Panc1 (cell line): Measurements from ENCODE around the gene NXPH3. TPM values are rescaled to one million over a fixed set of nuclear protein-coding genes. Genes with fewer than 3 reads are reported as not detected.
"Not testable (repeated sequence)": the region's sequence is repeated elsewhere in the genome, so short reads cannot be mapped to it uniquely, and the experiment has no call there.

ENCODE experiments used
- ATAC-seq: fragments of 200-7000 bp; cut with Tn5 transposase; 2 replicates; pipeline ENCODE4 v1.9.1; 2020; ENCODE audit warnings: mild to moderate bottlenecking, moderate library complexity
- BruUV-seq: library from RNA; stranded (reverse); fragments of 400-500 nt; replicated peaks from 2 replicates; lab custom pipeline; 2021; lab: Mats Ljungman, UMichigan
- CTCF ChIA-PET: fragments of 300-600 bp; sonication (Branson Sonifier 250); formaldehyde crosslinking; loops from one replicate; lab custom pipeline; 2022; ENCODE audit warnings: antibody characterized with exemption; lab: Charles Lee
- POLR2A ChIA-PET: fragments of 300-600 bp; sonication (Branson Sonifier 250); formaldehyde crosslinking; loops from one replicate; lab custom pipeline; 2022; ENCODE audit warnings: antibody characterized with exemption; lab: Charles Lee
- DNase-seq: peaks from one replicate; pipeline ENCODE4 v3.0.0-alpha.2; 2010; ENCODE audit warnings: low read depth, low spot score
- H3K27ac ChIP-seq: 2 replicates; pipeline ENCODE4 v1.5.1; 2011; ENCODE audit warnings: mild to moderate bottlenecking, low read length, inconsistent platforms
- H3K27me3 ChIP-seq: fragments of 200-500 bp; sonication (Bioruptor generic); 2 replicates; pipeline ENCODE4 v1.6.0; 2014; ENCODE audit warnings: low read length, inconsistent platforms; ENCODE audit not compliant: control insufficient read depth, insufficient read depth
- H3K36me3 ChIP-seq: fragments of 200-500 bp; sonication (Bioruptor generic); 2 replicates; pipeline ENCODE4 v1.5.1; 2014; ENCODE audit warnings: inconsistent platforms, mild to moderate bottlenecking, low read length, moderate library complexity; ENCODE audit not compliant: control insufficient read depth, insufficient read depth
- H3K4me1 ChIP-seq: 2 replicates; pipeline ENCODE4 v1.5.1; 2011; ENCODE audit warnings: inconsistent platforms, mild to moderate bottlenecking, low read length, moderate library complexity; ENCODE audit not compliant: control insufficient read depth, insufficient read depth
- H3K4me3 ChIP-seq, 2 experiments: 2 replicates each; pipeline ENCODE4 v1.5.1; 2011 to 2012; ENCODE audit warnings: low read depth in 2 of 2, low read length in 2 of 2, mild to moderate bottlenecking in 2 of 2, inconsistent platforms in 1 of 2, moderate library complexity in 1 of 2
- H3K9me3 ChIP-seq: fragments of 200-500 bp; sonication (Bioruptor generic); 2 replicates; pipeline ENCODE4 v1.5.1; 2014; ENCODE audit warnings: low read depth, mild to moderate bottlenecking, inconsistent platforms, low read length, moderate library complexity; ENCODE audit not compliant: control insufficient read depth, insufficient read depth
- POLR2AphosphoS5 ChIP-seq: IDR thresholded peaks from 2 replicates; pipeline ENCODE4 v1.6.1; 2012; ENCODE audit warnings: mild to moderate bottlenecking, low read depth, low read length, moderate library complexity
- SIN3A ChIP-seq: IDR thresholded peaks from 2 replicates; pipeline ENCODE4 v1.6.1; 2012; ENCODE audit warnings: low read depth, mild to moderate bottlenecking, low read length, moderate library complexity, borderline replicate concordance; ENCODE audit not compliant: insufficient read depth
- TCF7L2 ChIP-seq: IDR thresholded peaks from 2 replicates; pipeline ENCODE4 v1.6.1; 2011; ENCODE audit warnings: mild to moderate bottlenecking, low read depth, low read length, inconsistent platforms
- in situ Hi-C: cut with HindIII; loops from 2 replicates; pipeline ENCODE4 v1.10.0; 2016; ENCODE audit warnings: low sequenced_read_pairs, low pct_unique_long_range_greater_than_20kb
- intact Hi-C: fragments of 100-400 bp; cut with micrococcal nuclease; formaldehyde crosslinking; loops from one replicate; pipeline ENCODE4 v1.10.0; 2022; ENCODE audit not compliant: unreplicated experiment
- total RNA-seq: library from RNA; stranded (reverse); gene quantifications from one replicate; pipeline ENCODE4 v1.2.1, GENCODE V29; 2021; ENCODE audit not compliant: unreplicated experiment
- TF ChIP-seq, protein P1 (sequence below), 2 experiments: IDR thresholded peaks; 2 replicates each; pipeline ENCODE4 v1.6.1; 2011 to 2012; ENCODE audit warnings: low read depth in 2 of 2, control low read depth in 1 of 2, low read length in 1 of 2, mild to moderate bottlenecking in 1 of 2, moderate library complexity in 1 of 2; ENCODE audit not compliant: insufficient read depth in 1 of 2
- TF ChIP-seq, protein P2 (sequence below): fragments of 450-650 bp; IDR thresholded peaks from 2 replicates; pipeline ENCODE4 v1.5.1; 2017; ENCODE audit warnings: mild to moderate bottlenecking

Gene NXPH3
- total RNA-seq, 1 experiment from 2014 or later = 0.57 TPM

DNA sequence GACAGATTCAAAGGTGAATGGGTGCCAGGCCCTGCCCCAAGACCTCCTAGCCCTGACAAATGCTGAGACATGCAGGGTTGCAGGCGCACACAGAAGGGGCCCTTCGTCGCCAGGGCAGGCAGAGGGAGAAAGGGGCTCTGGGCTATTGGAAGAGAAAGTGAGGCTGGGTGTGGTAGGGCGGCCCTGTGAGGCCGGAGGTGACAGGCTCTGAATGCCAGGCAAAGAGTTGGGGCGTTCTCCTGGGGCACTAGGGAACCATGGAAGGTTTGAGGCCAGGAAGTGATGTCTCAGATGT, 26.4 kb upstream of the NXPH3 start:
- no TSS peak for BruUV-seq
- DNase-seq = no peak
- intact Hi-C loops (loop anchor here (5.0 kb wide), 1 partner anchor 942 kb away; no protein-coding TSS in a partner anchor), in situ Hi-C loops (no loop called here)
- no peak for ATAC-seq
- Histone ChIP-seq H3K27ac (no peak overlapping the region), H3K4me1 (no peaks in the 10 kb centered on the region), H3K27me3 (no peaks in the 10 kb centered on the region), H3K4me3 (no peak overlapping the region), H3K36me3 (no peaks in the 10 kb centered on the region), H3K9me3 (no peaks in the 10 kb centered on the region)
- TF ChIP-seq, protein P1, sequence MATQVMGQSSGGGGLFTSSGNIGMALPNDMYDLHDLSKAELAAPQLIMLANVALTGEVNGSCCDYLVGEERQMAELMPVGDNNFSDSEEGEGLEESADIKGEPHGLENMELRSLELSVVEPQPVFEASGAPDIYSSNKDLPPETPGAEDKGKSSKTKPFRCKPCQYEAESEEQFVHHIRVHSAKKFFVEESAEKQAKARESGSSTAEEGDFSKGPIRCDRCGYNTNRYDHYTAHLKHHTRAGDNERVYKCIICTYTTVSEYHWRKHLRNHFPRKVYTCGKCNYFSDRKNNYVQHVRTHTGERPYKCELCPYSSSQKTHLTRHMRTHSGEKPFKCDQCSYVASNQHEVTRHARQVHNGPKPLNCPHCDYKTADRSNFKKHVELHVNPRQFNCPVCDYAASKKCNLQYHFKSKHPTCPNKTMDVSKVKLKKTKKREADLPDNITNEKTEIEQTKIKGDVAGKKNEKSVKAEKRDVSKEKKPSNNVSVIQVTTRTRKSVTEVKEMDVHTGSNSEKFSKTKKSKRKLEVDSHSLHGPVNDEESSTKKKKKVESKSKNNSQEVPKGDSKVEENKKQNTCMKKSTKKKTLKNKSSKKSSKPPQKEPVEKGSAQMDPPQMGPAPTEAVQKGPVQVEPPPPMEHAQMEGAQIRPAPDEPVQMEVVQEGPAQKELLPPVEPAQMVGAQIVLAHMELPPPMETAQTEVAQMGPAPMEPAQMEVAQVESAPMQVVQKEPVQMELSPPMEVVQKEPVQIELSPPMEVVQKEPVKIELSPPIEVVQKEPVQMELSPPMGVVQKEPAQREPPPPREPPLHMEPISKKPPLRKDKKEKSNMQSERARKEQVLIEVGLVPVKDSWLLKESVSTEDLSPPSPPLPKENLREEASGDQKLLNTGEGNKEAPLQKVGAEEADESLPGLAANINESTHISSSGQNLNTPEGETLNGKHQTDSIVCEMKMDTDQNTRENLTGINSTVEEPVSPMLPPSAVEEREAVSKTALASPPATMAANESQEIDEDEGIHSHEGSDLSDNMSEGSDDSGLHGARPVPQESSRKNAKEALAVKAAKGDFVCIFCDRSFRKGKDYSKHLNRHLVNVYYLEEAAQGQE (IDR thresholded peaks at IDR 0.05; ENCODE audit: insufficient read depth in 1 of 2, low read depth in 2 of 2, low read length in 1 of 2) = no peak
- TF ChIP-seq, protein P2, sequence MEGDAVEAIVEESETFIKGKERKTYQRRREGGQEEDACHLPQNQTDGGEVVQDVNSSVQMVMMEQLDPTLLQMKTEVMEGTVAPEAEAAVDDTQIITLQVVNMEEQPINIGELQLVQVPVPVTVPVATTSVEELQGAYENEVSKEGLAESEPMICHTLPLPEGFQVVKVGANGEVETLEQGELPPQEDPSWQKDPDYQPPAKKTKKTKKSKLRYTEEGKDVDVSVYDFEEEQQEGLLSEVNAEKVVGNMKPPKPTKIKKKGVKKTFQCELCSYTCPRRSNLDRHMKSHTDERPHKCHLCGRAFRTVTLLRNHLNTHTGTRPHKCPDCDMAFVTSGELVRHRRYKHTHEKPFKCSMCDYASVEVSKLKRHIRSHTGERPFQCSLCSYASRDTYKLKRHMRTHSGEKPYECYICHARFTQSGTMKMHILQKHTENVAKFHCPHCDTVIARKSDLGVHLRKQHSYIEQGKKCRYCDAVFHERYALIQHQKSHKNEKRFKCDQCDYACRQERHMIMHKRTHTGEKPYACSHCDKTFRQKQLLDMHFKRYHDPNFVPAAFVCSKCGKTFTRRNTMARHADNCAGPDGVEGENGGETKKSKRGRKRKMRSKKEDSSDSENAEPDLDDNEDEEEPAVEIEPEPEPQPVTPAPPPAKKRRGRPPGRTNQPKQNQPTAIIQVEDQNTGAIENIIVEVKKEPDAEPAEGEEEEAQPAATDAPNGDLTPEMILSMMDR = no peak
- no peak for TF ChIP-seq SIN3A
- TF ChIP-seq POLR2AphosphoS5 = no peak
- TF ChIP-seq TCF7L2 = no peak
- CTCF ChIA-PET = no interaction called here
- POLR2A ChIA-PET = no interaction called here

DNA sequence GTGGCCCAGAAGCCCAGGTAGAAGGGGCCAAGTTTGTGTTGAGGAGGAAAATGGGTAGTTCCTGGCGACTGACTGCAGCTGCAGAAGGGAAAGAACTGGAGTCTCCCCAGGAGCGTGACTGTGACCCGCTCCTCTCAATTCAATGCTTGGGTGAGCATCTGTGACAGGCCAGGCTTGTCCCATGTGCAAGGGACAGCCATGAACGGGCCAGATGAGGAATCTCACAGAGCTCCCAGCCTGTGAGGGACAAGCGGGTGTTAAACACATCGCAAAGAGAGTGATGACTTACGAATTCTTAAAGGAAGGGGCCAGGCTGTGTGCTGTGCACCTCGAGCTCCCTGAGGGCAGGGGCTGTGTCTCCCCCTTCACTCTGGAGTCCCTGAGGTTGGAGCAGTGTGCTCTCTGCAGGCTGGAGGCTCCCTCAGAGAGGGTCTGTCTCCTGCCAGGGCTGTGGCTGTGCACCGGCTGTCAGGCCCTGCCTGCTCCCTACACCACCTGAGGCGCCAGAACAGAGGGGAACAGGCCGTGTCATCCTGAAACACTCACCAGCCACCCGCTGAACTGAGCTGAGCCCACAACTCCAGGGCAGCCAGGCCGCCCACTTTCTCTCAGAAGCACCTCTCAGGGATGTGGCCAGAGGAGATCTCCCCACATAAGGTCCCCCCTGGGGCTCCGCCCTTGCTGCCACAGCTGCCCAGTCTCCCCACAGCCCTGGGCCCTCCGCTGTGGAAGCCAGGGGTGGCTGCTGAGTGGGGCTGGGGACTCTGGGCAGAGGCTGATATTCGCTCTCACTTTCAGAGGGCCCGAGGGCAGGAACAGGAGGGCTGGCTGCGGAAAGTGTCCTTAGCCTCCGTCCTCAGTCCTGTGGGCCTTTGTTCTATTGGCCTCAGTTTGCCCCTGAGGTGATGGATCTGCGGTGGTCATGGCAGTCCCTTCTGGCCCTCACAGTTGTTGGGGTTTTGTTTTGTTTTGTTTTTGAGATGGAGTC, 25.7 kb upstream of the NXPH3 start:
- ChIA-PET CTCF (no interaction called here), POLR2A (no interaction called here)
- Histone ChIP-seq H3K27me3 (no peaks in the 10 kb centered on the region), H3K36me3 (no peaks in the 10 kb centered on the region), H3K4me1 (no peaks in the 10 kb centered on the region), H3K4me3 (no peak overlapping the region), H3K27ac (no peak overlapping the region), H3K9me3 (no peaks in the 10 kb centered on the region)
- intact Hi-C loops (loop anchor here (5.0 kb wide), 2 partner anchors 53 to 943 kb away; partner anchors contain the start of gene NGFR), in situ Hi-C loops (no loop called here)
- BruUV-seq = no TSS peak
- TF ChIP-seq TCF7L2 (no peak), SIN3A (no peak), POLR2AphosphoS5 (no peak)
- TF ChIP-seq, protein P2 = no peak
- TF ChIP-seq, protein P1 (IDR thresholded peaks at IDR 0.05; ENCODE audit: insufficient read depth in 1 of 2, low read depth in 2 of 2, low read length in 1 of 2) = no peak
- DNase-seq = no peak
- no peak for ATAC-seq

DNA sequence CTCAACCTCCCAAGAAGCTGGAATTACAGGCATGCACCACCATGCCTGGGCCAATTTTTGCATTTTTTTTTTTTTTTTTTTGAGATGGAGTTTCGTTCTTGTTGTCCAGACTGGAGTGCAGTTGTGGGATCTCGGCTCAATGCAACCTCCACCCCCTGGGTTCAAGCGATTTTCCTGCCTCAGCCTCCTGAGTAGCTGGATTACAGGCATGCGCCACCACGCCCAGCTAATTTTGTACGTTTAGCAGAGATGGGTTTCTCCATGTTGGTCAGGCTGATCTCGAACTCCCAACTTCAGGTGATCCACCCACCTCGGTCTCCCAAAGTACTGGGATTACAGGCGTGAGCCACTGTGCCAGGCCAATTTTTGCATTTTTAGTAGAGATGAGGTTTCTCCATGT, 24.9 kb upstream of the NXPH3 start:
- H3K27ac ChIP-seq, H3K27me3 ChIP-seq, CTCF ChIA-PET, BruUV-seq, H3K9me3 ChIP-seq, in situ Hi-C loops, H3K4me3 ChIP-seq, POLR2A ChIA-PET, H3K4me1 ChIP-seq, DNase-seq, H3K36me3 ChIP-seq, ATAC-seq: not testable (repeated sequence)
- intact Hi-C loops = loop anchor here (5.0 kb wide), 1 partner anchor 53 kb away; the partner anchor contains the start of gene NGFR
